GM18861 (cell line): Measurements from ENCODE around the gene WDR38.

ENCODE experiments used
- ATAC-seq: cut with Tn5 transposase; IDR thresholded peaks from one replicate; pipeline ENCODE4 v1.9.1; 2021; ENCODE audit not compliant: unreplicated experiment

WDR38 gene, protein sequence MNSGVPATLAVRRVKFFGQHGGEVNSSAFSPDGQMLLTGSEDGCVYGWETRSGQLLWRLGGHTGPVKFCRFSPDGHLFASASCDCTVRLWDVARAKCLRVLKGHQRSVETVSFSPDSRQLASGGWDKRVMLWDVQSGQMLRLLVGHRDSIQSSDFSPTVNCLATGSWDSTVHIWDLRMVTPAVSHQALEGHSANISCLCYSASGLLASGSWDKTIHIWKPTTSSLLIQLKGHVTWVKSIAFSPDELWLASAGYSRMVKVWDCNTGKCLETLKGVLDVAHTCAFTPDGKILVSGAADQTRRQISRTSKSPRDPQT

GRCh38 chr9:124852829-124853531, at the start of gene WDR38:
WDR38 (plus strand) TSS chr9:124853460; CDS start chr9:124853532, 72 bp downstream.
- no peak for ATAC-seq

DNA sequence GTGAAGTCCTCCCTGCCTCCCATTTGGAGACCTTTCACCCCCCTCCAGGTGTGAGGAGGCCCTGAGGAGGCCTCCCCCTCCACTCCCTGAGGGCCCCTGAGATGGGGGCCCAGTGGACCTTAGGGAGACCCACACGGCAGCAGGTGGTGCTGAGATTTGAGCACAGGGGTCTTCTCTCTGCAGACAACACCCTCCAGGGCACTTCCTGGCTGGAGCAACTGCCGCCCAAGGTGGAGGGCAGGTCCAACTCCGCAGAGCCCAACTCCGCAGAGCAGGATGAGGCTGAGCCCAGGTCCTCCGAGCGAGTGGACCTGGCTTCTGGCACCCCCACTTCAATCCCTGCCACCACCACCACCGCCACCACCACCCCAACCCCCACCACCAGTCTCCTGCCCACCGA, 49.3 kb upstream of the WDR38 start:
- no peak for ATAC-seq

GRCh38 chr9:124805186-124805585, 48.1 kb upstream of the WDR38 start:
- ATAC-seq = no peak

- no peak for ATAC-seq
Observed at GRCh38 chr9:124808246-124808956, 44.9 kb upstream of the WDR38 start.

DNA sequence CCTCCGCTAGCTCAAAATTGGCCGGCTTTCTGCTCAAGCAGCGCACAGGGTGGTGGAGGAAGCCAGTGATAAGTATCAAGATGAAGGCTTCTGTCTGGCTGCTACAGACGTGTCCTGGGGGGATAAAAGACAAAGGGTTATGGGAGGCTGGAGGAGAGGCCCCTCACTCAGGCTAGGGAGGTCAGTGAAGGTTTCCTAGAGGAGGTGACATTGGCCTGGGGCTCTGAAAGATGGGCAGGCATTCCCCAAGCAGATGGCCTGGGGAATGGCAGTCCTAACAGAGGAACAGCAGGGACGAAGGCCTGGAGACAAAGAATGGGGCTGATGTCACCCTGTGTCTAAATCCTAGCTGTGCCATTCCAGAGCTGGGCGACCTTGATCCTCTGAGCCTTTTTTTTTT, 44.0 kb upstream of the WDR38 start:
- no peak for ATAC-seq

DNA sequence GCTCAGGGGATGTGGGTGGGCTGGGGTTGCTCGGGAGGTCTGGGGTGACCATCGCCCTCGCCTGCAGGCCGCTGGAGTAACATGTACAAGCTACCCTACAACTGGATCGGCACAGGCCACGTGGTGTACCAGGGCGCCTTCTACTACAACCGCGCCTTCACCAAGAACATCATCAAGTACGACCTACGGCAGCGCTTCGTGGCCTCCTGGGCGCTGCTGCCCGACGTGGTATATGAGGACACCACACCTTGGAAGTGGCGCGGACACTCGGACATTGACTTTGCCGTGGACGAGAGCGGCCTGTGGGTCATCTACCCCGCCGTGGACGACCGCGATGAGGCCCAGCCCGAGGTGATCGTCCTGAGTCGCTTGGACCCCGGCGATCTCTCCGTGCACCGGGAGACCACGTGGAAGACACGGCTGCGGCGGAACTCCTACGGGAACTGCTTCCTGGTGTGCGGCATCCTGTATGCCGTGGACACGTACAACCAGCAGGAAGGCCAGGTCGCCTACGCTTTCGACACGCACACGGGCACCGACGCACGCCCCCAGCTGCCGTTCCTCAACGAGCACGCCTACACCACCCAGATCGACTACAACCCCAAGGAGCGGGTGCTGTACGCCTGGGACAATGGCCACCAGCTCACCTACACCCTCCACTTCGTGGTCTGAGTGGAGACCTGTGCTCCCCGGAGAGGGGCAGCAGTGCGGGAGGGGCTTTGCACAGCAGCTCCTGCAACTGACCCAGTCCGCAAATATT, 43.3 kb upstream of the WDR38 start:
- ATAC-seq = no peak

DNA sequence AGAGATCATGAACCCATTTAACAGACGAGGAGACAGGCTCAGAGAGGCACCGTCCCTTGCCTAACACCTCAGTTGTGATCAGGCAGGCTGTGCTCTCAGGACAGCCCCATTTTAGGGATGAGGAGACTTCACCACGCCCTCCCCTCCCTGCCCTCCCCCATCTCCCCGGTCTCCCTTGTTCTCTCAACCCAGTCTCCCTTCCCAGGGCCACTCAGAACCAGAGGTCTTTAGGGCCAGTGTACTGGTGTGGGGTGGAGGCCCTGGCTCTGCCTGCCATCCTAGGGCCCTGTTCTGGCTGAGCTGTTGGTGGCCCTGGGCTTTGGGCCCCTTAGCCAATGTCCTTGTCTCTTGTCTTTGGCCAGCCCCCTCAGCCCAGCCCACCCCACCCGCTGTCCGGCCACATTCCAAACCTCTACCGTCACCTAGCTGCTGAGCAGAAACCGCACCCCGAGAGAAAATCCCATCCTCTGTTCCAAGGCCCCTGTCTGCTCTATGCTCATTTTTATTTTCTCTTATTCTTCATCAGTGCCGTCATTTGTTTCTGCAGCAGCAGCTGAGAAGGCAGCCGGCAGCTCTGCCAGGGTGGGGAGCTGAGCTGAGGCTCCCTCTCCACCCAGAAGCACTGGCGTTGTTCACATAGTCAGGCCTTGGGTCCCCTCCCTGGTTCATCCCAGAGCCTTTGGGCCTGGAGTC, 42.5 kb upstream of the WDR38 start:
- ATAC-seq = no peak

DNA sequence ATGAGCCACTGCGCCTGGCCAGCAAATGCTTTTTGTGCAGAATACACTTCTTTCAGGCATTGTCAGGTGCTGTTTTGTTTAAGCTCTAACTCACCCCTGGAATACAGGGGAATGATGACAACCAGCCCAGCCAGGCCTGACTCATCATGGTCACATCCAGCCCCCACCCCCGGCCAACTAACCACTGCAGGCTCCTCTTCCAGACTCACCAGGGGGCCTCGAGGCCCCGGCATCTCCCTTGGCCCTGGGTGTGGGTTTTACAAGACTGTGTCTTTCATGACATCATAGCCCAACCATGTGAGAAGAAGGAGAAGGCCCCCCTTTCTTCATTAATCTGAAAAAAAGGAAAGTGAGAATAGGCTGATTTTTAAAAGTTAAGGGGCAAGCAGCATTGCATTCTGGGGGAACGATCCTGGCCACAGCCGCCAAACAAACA, 40.8 kb upstream of the WDR38 start:
- ATAC-seq = no peak

DNA sequence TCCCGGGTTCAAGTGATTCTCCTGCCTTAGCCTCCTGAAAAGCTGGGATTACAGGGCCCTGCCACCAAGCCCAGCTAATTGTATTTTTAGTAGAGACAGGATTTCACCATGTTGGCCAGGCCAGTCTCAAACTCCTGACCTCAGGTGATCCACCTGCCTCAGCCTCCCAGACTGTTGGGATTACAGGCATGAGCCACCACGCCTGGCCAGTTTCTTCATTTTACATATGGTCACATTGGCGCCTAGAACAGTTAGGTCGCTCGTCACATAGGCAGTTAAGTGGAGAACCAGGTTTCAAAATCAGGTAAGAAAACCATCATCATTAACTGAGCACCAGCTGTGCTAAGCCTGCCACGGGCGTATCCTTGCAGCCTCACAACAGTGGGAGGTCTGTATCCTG, 40.2 kb upstream of the WDR38 start:
- ATAC-seq = no peak

- no peak for ATAC-seq
Observed at GRCh38 chr9:124813501-124814163, 39.6 kb upstream of the WDR38 start.

GRCh38 chr9:124814164-124814535, 39.1 kb upstream of the WDR38 start:
- ATAC-seq = no peak

DNA sequence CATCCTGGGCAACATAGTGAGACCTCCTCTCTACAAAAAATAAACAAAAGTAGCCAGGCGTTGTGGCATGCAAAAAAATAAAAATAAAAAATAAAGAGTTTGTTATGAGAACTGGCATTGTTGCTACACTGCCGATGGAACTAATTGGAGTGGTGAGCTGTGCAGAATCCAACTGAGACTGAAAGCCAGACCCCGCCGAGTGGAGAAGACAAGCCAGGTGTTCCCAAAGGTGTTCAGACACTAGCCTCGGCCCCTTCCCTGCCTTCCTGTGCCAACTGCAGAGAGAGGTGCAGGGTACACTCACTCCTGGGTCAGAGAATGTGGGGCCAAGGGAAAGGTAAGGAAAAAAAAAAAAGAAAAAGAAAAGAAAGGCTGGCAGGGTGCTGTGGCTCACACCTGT, 37.7 kb upstream of the WDR38 start:
- ATAC-seq = no peak

- no peak for ATAC-seq
Observed at GRCh38 chr9:124818431-124819281, 34.6 kb upstream of the WDR38 start.

- no peak for ATAC-seq
Observed at GRCh38 chr9:124820698-124821623, 32.3 kb upstream of the WDR38 start.

DNA sequence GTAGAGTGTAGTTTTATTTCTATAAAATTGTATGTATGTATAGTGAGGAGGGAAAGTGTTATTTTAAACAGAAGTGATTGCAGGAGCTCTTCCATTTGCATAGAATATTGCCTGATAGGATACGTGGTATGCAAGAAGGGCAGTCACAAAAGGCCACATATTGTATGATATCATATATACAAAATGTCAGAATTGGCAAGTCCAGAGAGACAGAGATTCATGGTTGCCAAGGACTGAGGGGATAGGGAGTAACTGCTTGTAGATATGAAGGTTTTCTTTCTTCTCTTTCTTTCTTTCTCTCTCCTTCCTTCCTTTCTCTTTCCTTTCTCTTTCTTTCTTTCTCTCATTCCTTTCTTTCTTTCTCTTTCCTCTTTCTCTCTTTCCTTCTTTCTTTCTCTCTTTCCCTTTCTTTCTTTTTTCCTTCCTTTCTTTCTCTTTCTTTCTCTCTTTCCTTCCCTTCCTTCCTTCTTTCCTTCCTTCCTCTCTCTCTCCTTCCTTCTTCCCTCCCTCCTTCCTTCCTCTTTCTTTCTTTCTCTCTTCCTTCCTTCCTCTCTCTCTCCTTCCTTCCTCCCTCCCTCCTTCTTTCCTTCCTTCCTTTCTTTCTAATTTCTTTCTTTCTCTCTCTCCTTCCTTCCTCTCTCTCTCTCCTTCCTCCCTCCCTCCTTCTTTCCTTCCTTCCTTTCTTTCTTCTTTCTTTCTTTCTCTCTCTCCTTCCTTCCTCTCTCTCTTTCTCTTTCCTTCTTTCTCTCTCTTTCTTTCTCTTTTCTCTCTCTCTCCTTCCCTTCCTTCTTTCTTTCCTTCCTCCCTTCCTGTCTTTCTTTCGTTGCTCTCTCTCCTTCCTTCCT, 24.5 kb upstream of the WDR38 start:
- no peak for ATAC-seq

- ATAC-seq = no peak
Observed at GRCh38 chr9:124829334-124829669, 24.0 kb upstream of the WDR38 start.

- no peak for ATAC-seq
Observed at GRCh38 chr9:124830593-124830992, 22.7 kb upstream of the WDR38 start.
